Astrocyte (in vitro differentiated cells and primary cell): ENCODE data around the gene SHC4. TPM values are rescaled to one million over a fixed set of nuclear protein-coding genes. Genes with fewer than 3 reads are reported as not detected.

Experiments
- DNase-seq: peaks from one replicate; pipeline ENCODE4 v3.0.0-alpha.2; 2010; ENCODE audit warnings: low read depth
- FAIRE-seq: peaks from 2 replicates; lab custom pipeline; 2011; peaks lifted over from hg19 to GRCh38; lab: Jason Lieb, UNC
- H2AFZ ChIP-seq: 2 replicates; pipeline ENCODE4 v1.6.0; 2012; ENCODE audit warnings: low read depth, low read length, inconsistent platforms
- H3K27ac ChIP-seq: 2 replicates; pipeline ENCODE4 v1.5.1; 2011; ENCODE audit warnings: low read depth, low read length, inconsistent platforms
- H3K27me3 ChIP-seq: 2 replicates; pipeline ENCODE4 v1.6.0; 2011; ENCODE audit warnings: low read length, inconsistent platforms; ENCODE audit not compliant: insufficient read depth
- H3K36me3 ChIP-seq: 2 replicates; pipeline ENCODE4 v1.5.1; 2011; ENCODE audit warnings: low read length, inconsistent platforms; ENCODE audit not compliant: insufficient read depth
- H3K4me1 ChIP-seq: 2 replicates; pipeline ENCODE4 v1.5.1; 2011; ENCODE audit warnings: low read length, inconsistent platforms; ENCODE audit not compliant: insufficient read depth
- H3K4me2 ChIP-seq: 2 replicates; pipeline ENCODE4 v1.6.0; 2012; ENCODE audit warnings: low read length, inconsistent platforms
- H3K4me3 ChIP-seq: 2 replicates; pipeline ENCODE4 v1.5.1; 2011; ENCODE audit warnings: low read depth, mild to moderate bottlenecking, low read length, inconsistent platforms; ENCODE audit not compliant: insufficient read depth
- H3K79me2 ChIP-seq: 2 replicates; pipeline ENCODE4 v1.6.0; 2012; ENCODE audit warnings: mild to moderate bottlenecking, low read length, inconsistent platforms; ENCODE audit not compliant: insufficient read depth
- H3K9ac ChIP-seq: 2 replicates; pipeline ENCODE4 v1.6.0; 2012; ENCODE audit warnings: mild to moderate bottlenecking, low read length, inconsistent platforms
- H3K9me3 ChIP-seq: 2 replicates; pipeline ENCODE4 v1.5.1; 2012; ENCODE audit warnings: low read depth, mild to moderate bottlenecking, low read length, inconsistent platforms; ENCODE audit not compliant: insufficient read depth
- H4K20me1 ChIP-seq: 2 replicates; pipeline ENCODE4 v1.6.0; 2012; ENCODE audit warnings: low read length, inconsistent platforms; ENCODE audit not compliant: insufficient read depth
- H3K27ac Mint-ChIP-seq: one replicate; pipeline ENCODE4 v1.8.0; 2021; ENCODE audit warnings: mild to moderate bottlenecking, mixed read lengths; ENCODE audit not compliant: unreplicated experiment
- H3K27me3 Mint-ChIP-seq: one replicate; pipeline ENCODE4 v1.8.0; 2021; ENCODE audit warnings: low read depth, mixed read lengths; ENCODE audit not compliant: unreplicated experiment
- H3K36me3 Mint-ChIP-seq: one replicate; pipeline ENCODE4 v1.8.0; 2021; ENCODE audit warnings: low read depth, mixed read lengths; ENCODE audit not compliant: unreplicated experiment
- H3K4me1 Mint-ChIP-seq: one replicate; pipeline ENCODE4 v1.8.0; 2021; ENCODE audit warnings: low read depth, mixed read lengths; ENCODE audit not compliant: unreplicated experiment
- H3K4me3 Mint-ChIP-seq: one replicate; pipeline ENCODE4 v1.8.0; 2021; ENCODE audit warnings: mild to moderate bottlenecking, moderate library complexity, mixed read lengths; ENCODE audit not compliant: unreplicated experiment
- H3K9me3 Mint-ChIP-seq: one replicate; pipeline ENCODE4 v1.8.0; 2021; ENCODE audit warnings: mild to moderate bottlenecking, mixed read lengths; ENCODE audit not compliant: unreplicated experiment
- EZH2 ChIP-seq: IDR thresholded peaks from 2 replicates; pipeline ENCODE4 v1.6.1; 2012; ENCODE audit warnings: mild to moderate bottlenecking, low read length, inconsistent platforms; ENCODE audit not compliant: insufficient read depth
- total RNA-seq: library from RNA; stranded (reverse); gene quantifications from 2 replicates; pipeline ENCODE4 v1.2.1, GENCODE V29; 2021
- TF ChIP-seq, protein P1 (sequence below): IDR thresholded peaks from 2 replicates; pipeline ENCODE4 v1.5.1; 2011; ENCODE audit warnings: low read depth, mild to moderate bottlenecking, inconsistent platforms, low read length, moderate library complexity; ENCODE audit not compliant: insufficient read depth

Gene SHC4
- total RNA-seq, 1 donor from 2014 or later: 2.7 TPM

- DNase-seq (no peak), FAIRE-seq (no peak)
- Histone ChIP-seq H2AFZ (no peak overlapping the region), H3K4me2 (no peak overlapping the region), H3K4me3 (no peak overlapping the region), H4K20me1 (no peaks in the 10 kb centered on the region), H3K4me1 (peaks cover 5% of the 10 kb centered on the region), H3K27me3 (no peaks in the 10 kb centered on the region), H3K36me3 (no peaks in the 10 kb centered on the region), H3K9ac (no peak overlapping the region), H3K79me2 (no peaks in the 10 kb centered on the region), H3K9me3 (no peaks in the 10 kb centered on the region), H3K27ac (no peak overlapping the region)
- no peak overlapping the region for H3K27ac Mint-ChIP-seq
- H3K27me3 Mint-ChIP-seq: no peaks in the 10 kb centered on the region
- H3K9me3 Mint-ChIP-seq: no peaks in the 10 kb centered on the region
- no peaks in the 10 kb centered on the region for H3K36me3 Mint-ChIP-seq
- H3K4me3 Mint-ChIP-seq: no peak overlapping the region
- TF ChIP-seq, protein P1, sequence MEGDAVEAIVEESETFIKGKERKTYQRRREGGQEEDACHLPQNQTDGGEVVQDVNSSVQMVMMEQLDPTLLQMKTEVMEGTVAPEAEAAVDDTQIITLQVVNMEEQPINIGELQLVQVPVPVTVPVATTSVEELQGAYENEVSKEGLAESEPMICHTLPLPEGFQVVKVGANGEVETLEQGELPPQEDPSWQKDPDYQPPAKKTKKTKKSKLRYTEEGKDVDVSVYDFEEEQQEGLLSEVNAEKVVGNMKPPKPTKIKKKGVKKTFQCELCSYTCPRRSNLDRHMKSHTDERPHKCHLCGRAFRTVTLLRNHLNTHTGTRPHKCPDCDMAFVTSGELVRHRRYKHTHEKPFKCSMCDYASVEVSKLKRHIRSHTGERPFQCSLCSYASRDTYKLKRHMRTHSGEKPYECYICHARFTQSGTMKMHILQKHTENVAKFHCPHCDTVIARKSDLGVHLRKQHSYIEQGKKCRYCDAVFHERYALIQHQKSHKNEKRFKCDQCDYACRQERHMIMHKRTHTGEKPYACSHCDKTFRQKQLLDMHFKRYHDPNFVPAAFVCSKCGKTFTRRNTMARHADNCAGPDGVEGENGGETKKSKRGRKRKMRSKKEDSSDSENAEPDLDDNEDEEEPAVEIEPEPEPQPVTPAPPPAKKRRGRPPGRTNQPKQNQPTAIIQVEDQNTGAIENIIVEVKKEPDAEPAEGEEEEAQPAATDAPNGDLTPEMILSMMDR: no peak
- TF ChIP-seq EZH2: no peak
- peaks cover 7% of the 10 kb centered on the region for H3K4me1 Mint-ChIP-seq
These were observed 14.9 kb upstream of the SHC4 start for GRCh38 chr15:48978638-48979037.

- Histone ChIP-seq H3K4me2 (peak overlapping the region; percentile 83), H2AFZ (peak overlapping the region; percentile 96), H3K27ac (peak overlapping the region; percentile 59), H3K36me3 (no peaks in the 10 kb centered on the region), H3K9me3 (no peaks in the 10 kb centered on the region), H3K4me1 (peaks cover 5% of the 10 kb centered on the region), H3K79me2 (no peaks in the 10 kb centered on the region), H3K9ac (peak overlapping the region; percentile 76), H3K27me3 (no peaks in the 10 kb centered on the region), H4K20me1 (no peaks in the 10 kb centered on the region), H3K4me3 (peak overlapping the region; percentile 53)
- Mint-ChIP-seq H3K36me3 (peaks cover 1% of the 10 kb centered on the region), H3K4me1 (peaks cover 7% of the 10 kb centered on the region), H3K27me3 (no peaks in the 10 kb centered on the region), H3K9me3 (no peaks in the 10 kb centered on the region), H3K4me3 (peak overlapping the region; percentile 34), H3K27ac (peak overlapping the region; percentile 58)
- FAIRE-seq (no peak), DNase-seq (no peak)
- TF ChIP-seq EZH2: no peak
- TF ChIP-seq, protein P1: no peak
These were observed 12.8 kb upstream of the SHC4 start for GRCh38 chr15:48976444-48977088.
